ENCODE results near the gene PSPC1.

DNA sequence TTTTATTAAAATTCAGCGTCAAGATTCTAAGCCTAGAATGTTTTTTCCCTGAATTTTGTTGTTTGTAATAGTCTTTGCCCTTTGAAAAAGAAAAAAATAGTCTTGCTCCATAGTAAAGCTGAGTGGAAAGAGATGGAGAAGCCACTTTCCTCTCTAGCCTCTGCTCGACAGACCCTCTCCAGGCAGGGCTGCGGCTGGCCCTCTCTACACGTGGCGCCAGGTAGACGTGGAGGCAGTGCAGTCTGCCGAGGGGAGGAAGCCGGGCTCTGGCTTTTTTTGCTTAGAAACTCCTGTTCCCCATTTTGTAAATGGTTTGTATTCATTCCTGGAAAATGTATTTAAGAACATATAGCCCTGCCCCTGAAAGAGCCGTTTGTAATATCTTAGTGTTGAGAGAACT is 114.0 kb downstream of the PSPC1 start:
- TF ChIP-seq, protein P1, sequence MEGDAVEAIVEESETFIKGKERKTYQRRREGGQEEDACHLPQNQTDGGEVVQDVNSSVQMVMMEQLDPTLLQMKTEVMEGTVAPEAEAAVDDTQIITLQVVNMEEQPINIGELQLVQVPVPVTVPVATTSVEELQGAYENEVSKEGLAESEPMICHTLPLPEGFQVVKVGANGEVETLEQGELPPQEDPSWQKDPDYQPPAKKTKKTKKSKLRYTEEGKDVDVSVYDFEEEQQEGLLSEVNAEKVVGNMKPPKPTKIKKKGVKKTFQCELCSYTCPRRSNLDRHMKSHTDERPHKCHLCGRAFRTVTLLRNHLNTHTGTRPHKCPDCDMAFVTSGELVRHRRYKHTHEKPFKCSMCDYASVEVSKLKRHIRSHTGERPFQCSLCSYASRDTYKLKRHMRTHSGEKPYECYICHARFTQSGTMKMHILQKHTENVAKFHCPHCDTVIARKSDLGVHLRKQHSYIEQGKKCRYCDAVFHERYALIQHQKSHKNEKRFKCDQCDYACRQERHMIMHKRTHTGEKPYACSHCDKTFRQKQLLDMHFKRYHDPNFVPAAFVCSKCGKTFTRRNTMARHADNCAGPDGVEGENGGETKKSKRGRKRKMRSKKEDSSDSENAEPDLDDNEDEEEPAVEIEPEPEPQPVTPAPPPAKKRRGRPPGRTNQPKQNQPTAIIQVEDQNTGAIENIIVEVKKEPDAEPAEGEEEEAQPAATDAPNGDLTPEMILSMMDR (IDR thresholded peaks at IDR 0.05), result no peak
- no peak for TF ChIP-seq POLR2A (IDR thresholded peaks at IDR 0.05)
